WTC11 (cell line): ENCODE measurements around the gene CPNE2.

Source experiments
- CREB1 ChIP-seq: sonication (generic); formaldehyde crosslinking; IDR thresholded peaks from 2 replicates; pipeline ENCODE4 v1.8.0; 2023; ENCODE audit warnings: mild to moderate bottlenecking, missing genetic modification reagents
- ETV6 ChIP-seq: sonication (generic); formaldehyde crosslinking; IDR thresholded peaks from 2 replicates; pipeline ENCODE4 v1.8.1; 2022; ENCODE audit warnings: mild to moderate bottlenecking, missing genetic modification reagents
- SMAD4 ChIP-seq: sonication (generic); formaldehyde crosslinking; IDR thresholded peaks from 2 replicates; pipeline ENCODE4 v1.8.0; 2022; ENCODE audit warnings: mild to moderate bottlenecking, missing genetic modification reagents
- TF ChIP-seq, protein P1 (sequence below): sonication (generic); formaldehyde crosslinking; IDR thresholded peaks from 2 replicates; pipeline ENCODE4 v1.8.1; 2022; ENCODE audit warnings: missing genetic modification reagents, borderline replicate concordance
- TF ChIP-seq, protein P2 (sequence below): sonication (generic); formaldehyde crosslinking; IDR thresholded peaks from 2 replicates; pipeline ENCODE4 v1.8.1; 2022; ENCODE audit warnings: low read depth, missing genetic modification reagents, borderline replicate concordance
- TF ChIP-seq, protein P3 (sequence below): fragments of 200-600 bp; IDR thresholded peaks from 2 replicates; pipeline ENCODE4 v1.8.0; 2022; ENCODE audit warnings: antibody characterized with exemption
- TF ChIP-seq, protein P4 (sequence below): sonication (generic); formaldehyde crosslinking; IDR thresholded peaks from 2 replicates; pipeline ENCODE4 v1.8.1; 2023; ENCODE audit warnings: mild to moderate bottlenecking, missing genetic modification reagents

DNA sequence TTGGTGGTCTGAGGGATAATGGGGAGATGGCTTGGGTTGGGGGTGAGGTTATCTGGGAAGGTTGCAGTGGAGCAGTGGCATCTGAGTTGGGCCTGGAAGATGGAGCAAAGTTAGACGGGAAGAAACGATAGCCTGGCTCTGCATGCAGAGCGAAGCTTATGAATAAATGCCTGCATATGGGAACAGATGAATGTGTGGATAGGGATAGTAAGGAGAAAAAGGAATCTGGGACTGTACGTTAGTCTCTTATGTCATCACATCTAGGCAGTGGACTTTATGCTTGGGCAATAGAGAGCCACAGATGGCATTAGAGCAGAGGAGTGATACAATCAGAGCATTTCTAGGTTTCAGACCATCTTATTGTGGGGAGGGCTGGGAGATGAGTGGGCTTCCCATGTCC lies 33.0 kb downstream of the CPNE2 start:
- TF ChIP-seq CREB1 (CRISPR knock-in tag) (no peak), ETV6 (no peak), SMAD4 (CRISPR knock-in tag) (no peak)
- TF ChIP-seq, protein P1, sequence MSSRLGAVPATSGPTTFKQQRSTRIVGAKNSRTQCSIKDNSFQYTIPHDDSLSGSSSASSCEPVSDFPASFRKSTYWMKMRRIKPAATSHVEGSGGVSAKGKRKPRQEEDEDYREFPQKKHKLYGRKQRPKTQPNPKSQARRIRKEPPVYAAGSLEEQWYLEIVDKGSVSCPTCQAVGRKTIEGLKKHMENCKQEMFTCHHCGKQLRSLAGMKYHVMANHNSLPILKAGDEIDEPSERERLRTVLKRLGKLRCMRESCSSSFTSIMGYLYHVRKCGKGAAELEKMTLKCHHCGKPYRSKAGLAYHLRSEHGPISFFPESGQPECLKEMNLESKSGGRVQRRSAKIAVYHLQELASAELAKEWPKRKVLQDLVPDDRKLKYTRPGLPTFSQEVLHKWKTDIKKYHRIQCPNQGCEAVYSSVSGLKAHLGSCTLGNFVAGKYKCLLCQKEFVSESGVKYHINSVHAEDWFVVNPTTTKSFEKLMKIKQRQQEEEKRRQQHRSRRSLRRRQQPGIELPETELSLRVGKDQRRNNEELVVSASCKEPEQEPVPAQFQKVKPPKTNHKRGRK (CRISPR knock-in tag) = no peak
- TF ChIP-seq, protein P2, sequence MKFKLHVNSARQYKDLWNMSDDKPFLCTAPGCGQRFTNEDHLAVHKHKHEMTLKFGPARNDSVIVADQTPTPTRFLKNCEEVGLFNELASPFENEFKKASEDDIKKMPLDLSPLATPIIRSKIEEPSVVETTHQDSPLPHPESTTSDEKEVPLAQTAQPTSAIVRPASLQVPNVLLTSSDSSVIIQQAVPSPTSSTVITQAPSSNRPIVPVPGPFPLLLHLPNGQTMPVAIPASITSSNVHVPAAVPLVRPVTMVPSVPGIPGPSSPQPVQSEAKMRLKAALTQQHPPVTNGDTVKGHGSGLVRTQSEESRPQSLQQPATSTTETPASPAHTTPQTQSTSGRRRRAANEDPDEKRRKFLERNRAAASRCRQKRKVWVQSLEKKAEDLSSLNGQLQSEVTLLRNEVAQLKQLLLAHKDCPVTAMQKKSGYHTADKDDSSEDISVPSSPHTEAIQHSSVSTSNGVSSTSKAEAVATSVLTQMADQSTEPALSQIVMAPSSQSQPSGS = no peak
- TF ChIP-seq, protein P3, sequence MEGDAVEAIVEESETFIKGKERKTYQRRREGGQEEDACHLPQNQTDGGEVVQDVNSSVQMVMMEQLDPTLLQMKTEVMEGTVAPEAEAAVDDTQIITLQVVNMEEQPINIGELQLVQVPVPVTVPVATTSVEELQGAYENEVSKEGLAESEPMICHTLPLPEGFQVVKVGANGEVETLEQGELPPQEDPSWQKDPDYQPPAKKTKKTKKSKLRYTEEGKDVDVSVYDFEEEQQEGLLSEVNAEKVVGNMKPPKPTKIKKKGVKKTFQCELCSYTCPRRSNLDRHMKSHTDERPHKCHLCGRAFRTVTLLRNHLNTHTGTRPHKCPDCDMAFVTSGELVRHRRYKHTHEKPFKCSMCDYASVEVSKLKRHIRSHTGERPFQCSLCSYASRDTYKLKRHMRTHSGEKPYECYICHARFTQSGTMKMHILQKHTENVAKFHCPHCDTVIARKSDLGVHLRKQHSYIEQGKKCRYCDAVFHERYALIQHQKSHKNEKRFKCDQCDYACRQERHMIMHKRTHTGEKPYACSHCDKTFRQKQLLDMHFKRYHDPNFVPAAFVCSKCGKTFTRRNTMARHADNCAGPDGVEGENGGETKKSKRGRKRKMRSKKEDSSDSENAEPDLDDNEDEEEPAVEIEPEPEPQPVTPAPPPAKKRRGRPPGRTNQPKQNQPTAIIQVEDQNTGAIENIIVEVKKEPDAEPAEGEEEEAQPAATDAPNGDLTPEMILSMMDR = no peak
- TF ChIP-seq, protein P4, sequence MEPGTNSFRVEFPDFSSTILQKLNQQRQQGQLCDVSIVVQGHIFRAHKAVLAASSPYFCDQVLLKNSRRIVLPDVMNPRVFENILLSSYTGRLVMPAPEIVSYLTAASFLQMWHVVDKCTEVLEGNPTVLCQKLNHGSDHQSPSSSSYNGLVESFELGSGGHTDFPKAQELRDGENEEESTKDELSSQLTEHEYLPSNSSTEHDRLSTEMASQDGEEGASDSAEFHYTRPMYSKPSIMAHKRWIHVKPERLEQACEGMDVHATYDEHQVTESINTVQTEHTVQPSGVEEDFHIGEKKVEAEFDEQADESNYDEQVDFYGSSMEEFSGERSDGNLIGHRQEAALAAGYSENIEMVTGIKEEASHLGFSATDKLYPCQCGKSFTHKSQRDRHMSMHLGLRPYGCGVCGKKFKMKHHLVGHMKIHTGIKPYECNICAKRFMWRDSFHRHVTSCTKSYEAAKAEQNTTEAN (CRISPR knock-in tag) = no peak
